HUES48 (cell line): ENCODE data around the gene LARGE2.

Source experiments
- H3K27ac ChIP-seq: one replicate; pipeline ENCODE4 v1.7.0; 2013; ENCODE audit warnings: low read depth, low read length, inconsistent platforms
- H3K27me3 ChIP-seq: 2 replicates; pipeline ENCODE4 v1.6.1; 2013; ENCODE audit warnings: mild to moderate bottlenecking, low read length; ENCODE audit not compliant: control insufficient read depth, insufficient read depth
- H3K36me3 ChIP-seq: 2 replicates; pipeline ENCODE4 v1.6.1; 2013; ENCODE audit warnings: low read length; ENCODE audit not compliant: control insufficient read depth, insufficient read depth
- H3K4me1 ChIP-seq: 2 replicates; pipeline ENCODE4 v1.6.1; 2013; ENCODE audit warnings: mild to moderate bottlenecking, low read length; ENCODE audit not compliant: control insufficient read depth, insufficient read depth
- H3K4me3 ChIP-seq: 2 replicates; pipeline ENCODE4 v1.5.1; 2013; ENCODE audit warnings: mild to moderate bottlenecking, low read depth, low read length
- H3K9ac ChIP-seq: 2 replicates; pipeline ENCODE4 v1.6.1; 2013; ENCODE audit warnings: mild to moderate bottlenecking, low read depth, low read length, moderate library complexity
- H3K9me3 ChIP-seq: 2 replicates; pipeline ENCODE4 v1.6.1; 2013; ENCODE audit warnings: low read length; ENCODE audit not compliant: control insufficient read depth, insufficient read depth

The LARGE2 gene

DNA sequence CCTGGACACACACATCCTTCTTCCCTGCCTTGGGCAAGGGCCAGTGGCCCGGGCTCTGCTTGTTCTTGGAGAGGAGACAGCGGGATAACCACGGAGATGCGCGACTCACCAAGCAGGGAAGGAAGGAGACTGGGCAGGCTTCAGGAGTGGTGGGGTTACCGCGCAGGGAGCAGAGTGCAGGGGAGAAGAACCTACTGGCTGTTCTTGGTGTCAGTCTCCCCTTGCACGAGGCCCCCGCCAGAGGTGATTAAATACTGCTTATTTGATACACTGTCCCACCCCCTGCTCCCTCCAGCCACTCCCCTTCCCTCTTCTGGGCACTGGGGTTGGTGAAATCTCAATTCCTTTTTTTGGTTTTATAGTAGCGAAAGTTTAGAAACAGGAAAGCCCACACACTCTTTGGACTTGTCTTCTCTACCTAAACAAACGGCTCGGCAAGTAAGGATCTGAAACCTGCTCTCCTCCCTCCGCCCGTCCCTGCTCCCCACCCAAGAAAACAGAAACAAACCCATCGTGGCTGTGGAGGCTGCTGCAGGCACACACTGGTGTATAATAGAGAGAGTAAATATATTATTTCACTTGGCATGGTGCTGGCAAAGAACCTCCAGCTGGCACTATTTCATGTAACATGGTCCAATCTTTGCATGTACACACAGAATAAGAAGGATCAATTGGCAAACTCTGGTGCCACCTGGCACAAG is 10.8 kb downstream of the LARGE2 start:
- H3K36me3 ChIP-seq = peaks cover 58% of the 10 kb centered on the region
- H3K27me3 ChIP-seq = no peaks in the 10 kb centered on the region
- no peaks in the 10 kb centered on the region for H3K4me1 ChIP-seq
- H3K27ac ChIP-seq = no peak overlapping the region
- no peak overlapping the region for H3K9ac ChIP-seq
- no peak overlapping the region for H3K4me3 ChIP-seq
- H3K9me3 ChIP-seq = no peaks in the 10 kb centered on the region

GRCh38 chr11:45933846-45934579 is 11.6 kb downstream of the LARGE2 start:
- Histone ChIP-seq H3K36me3 (peaks cover 52% of the 10 kb centered on the region), H3K27ac (peak overlapping the region; percentile 40), H3K9me3 (no peaks in the 10 kb centered on the region), H3K27me3 (no peaks in the 10 kb centered on the region), H3K4me3 (no peak overlapping the region), H3K4me1 (no peaks in the 10 kb centered on the region), H3K9ac (no peak overlapping the region)

DNA sequence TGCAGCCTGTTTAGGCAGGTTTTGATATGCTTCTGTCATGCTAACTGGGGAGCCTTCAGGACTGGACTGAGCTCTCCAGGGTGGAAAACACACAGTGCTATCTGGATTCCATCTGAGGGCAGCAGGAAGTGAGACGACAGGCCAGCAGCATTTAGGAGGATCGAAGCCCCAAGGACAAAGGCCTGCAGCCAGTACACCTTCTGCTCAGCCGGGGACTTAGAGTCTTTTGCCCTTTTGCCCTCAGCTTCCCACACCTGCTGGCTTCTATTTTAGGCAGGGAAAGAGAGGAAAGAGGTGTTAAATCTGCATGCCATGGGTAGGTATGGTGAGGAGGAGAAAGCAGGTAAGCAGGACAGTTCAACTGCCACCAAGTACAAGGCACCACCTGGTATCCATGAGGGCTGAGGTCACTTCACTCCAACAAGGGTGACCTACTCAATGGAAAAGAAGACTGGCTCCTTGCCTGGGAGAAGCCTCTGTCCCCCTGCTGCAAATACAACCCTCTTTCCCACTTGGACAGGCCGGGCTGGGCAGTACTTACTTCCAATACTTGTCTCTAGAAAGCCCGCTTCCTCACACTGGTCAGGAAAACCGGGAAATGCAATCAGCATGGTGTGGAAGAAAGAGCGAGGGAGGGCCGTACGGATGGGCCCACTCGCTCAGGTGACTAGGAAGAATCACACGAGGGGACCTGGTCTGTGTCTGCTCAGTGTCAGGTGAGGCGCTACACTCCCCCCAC is 12.3 kb downstream of the LARGE2 start:
- Histone ChIP-seq H3K27me3 (no peaks in the 10 kb centered on the region), H3K4me1 (no peaks in the 10 kb centered on the region), H3K4me3 (no peak overlapping the region), H3K9ac (no peak overlapping the region), H3K36me3 (peaks cover 52% of the 10 kb centered on the region), H3K27ac (peak overlapping the region; percentile 7), H3K9me3 (no peaks in the 10 kb centered on the region)

DNA sequence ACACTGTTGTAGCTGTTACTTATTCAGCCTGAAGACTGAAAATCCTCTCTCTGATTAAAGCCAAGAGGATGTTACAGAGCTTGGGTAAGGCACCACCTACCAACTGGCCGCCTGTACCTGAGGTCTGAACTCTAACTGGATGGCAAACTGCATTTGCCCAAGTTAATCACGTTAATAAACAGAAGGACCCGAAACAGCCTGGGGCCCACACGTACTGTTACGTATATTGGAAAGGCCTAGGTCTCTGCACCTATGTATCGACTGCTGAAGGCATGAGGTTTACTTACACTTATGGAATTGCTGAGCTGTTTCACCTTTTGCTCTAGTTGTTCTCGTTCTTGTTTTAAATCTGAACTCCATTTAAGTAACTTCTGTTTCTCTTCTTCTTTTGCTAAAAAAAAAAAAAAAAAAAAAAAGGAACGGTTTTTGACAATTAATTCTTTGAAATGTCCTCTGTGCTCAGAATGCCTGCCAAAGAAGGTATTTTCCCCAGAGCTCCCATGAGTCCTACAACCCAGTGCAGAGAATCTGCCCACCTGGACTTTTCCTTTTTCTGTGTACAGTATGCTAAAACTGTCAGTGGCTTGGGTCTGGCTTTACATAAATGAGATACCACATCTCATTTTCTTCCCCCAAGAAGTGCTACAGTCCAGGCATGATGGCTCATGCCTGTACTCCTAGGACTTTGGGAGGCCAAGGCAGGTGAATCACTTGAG is 13.1 kb downstream of the LARGE2 start:
- Histone ChIP-seq H3K27me3 (no peaks in the 10 kb centered on the region), H3K9me3 (no peaks in the 10 kb centered on the region), H3K4me3 (no peak overlapping the region), H3K36me3 (peaks cover 52% of the 10 kb centered on the region), H3K27ac (peak overlapping the region; percentile 7), H3K4me1 (no peaks in the 10 kb centered on the region), H3K9ac (no peak overlapping the region)

DNA sequence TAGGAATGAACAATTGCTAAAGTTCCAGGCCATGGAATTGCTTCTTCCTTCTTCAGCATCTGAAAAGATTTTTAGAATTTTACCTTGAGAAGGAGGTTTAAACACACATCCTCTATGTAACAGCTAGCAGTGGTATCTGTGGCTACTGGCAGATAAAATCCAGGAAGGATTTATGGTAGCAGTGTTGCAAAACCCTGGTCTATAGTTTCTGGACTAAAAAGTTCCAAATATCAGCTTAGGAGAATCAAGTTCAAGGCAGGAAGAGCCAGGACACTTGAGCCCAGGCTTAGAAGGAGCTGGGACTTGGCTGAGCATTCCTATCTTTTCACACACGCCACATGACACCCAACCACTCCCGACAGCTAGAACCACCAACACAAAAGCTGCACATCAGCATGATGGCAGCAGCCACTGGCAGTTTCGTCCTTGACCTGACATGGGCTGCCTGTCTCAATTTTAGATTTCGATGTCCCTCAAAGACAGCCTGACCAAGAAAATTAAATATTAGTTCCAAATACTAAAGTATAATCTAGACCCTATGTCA is 14.1 kb downstream of the LARGE2 start:
- H3K27ac ChIP-seq = no peak overlapping the region
- H3K4me1 ChIP-seq = no peaks in the 10 kb centered on the region
- no peaks in the 10 kb centered on the region for H3K27me3 ChIP-seq
- no peak overlapping the region for H3K9ac ChIP-seq
- peaks cover 46% of the 10 kb centered on the region for H3K36me3 ChIP-seq
- H3K4me3 ChIP-seq = no peak overlapping the region
- H3K9me3 ChIP-seq = no peaks in the 10 kb centered on the region

DNA sequence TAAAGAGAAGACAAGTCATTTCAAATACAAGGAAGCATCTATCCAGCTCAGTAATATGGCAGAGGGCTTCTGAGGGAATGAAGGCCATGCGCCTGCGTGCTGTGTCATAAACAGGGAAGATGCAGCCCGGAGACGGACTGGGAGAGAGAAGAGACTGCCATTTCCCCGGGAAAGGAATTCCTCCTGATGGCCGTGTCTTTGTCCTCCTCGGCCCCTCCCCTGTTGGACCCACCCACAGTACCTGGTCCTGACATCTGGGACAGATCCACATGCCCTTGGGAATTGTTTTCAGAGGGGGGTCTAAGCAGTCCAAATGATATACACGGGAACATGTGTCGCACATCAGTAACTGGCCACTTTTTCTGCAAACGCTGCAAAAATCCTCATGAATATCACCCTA is 15.5 kb downstream of the LARGE2 start:
- Histone ChIP-seq H3K27me3 (no peaks in the 10 kb centered on the region), H3K4me3 (no peak overlapping the region), H3K9me3 (no peaks in the 10 kb centered on the region), H3K9ac (no peak overlapping the region), H3K4me1 (no peaks in the 10 kb centered on the region), H3K36me3 (peaks cover 37% of the 10 kb centered on the region), H3K27ac (no peak overlapping the region)

DNA sequence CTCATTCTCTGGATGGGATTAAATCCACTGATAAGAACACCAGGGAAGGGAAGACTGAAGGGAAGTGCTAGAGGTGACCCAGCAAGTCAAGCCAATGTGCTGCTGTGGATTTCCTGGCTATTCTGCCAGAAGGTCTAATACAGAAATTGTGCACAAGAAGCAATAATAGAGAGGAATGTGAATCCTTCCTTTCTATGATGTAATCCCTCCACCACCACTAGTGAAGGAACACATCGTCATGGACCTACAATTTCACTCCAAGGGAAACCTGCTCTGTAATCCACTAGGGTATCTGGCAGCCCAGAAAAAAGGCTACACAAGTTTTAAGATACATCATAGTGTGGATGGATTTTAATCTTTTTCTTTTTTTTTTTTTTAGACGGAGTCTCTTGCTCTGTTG is 17.4 kb downstream of the LARGE2 start:
- H3K4me3 ChIP-seq = no peak overlapping the region
- H3K9ac ChIP-seq = no peak overlapping the region
- H3K4me1 ChIP-seq = no peaks in the 10 kb centered on the region
- H3K27ac ChIP-seq = no peak overlapping the region
- peaks cover 25% of the 10 kb centered on the region for H3K36me3 ChIP-seq
- H3K9me3 ChIP-seq = no peaks in the 10 kb centered on the region
- no peaks in the 10 kb centered on the region for H3K27me3 ChIP-seq

GRCh38 chr11:45941285-45941684 is 18.8 kb downstream of the LARGE2 start:
- Histone ChIP-seq H3K4me1 (no peaks in the 10 kb centered on the region), H3K36me3 (peaks cover 21% of the 10 kb centered on the region), H3K9ac (no peak overlapping the region), H3K4me3 (no peak overlapping the region), H3K27me3 (no peaks in the 10 kb centered on the region), H3K27ac (no peak overlapping the region), H3K9me3 (no peaks in the 10 kb centered on the region)

DNA sequence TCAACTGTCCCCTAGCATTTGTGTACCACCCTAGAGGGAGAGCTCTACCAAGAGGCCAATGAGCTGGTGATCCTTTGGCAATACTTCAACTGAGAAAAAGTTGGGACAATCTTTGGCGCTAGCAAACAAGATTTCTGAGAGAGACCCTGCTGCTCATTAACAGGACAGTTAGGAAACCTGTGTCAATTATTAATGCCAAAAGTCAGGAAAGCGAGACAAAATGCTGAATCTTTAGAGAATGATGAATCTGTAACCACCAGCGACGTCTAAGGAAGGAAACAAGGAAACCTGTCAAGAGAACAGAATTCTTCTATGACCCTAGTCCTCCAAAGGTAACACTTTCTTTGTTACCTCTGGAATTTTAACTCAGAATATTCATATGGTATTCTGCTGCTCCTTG is 19.9 kb downstream of the LARGE2 start:
- peaks cover 29% of the 10 kb centered on the region for H3K36me3 ChIP-seq
- H3K4me1 ChIP-seq = no peaks in the 10 kb centered on the region
- no peak overlapping the region for H3K9ac ChIP-seq
- no peaks in the 10 kb centered on the region for H3K9me3 ChIP-seq
- no peaks in the 10 kb centered on the region for H3K27me3 ChIP-seq
- no peak overlapping the region for H3K27ac ChIP-seq
- H3K4me3 ChIP-seq = no peak overlapping the region

DNA sequence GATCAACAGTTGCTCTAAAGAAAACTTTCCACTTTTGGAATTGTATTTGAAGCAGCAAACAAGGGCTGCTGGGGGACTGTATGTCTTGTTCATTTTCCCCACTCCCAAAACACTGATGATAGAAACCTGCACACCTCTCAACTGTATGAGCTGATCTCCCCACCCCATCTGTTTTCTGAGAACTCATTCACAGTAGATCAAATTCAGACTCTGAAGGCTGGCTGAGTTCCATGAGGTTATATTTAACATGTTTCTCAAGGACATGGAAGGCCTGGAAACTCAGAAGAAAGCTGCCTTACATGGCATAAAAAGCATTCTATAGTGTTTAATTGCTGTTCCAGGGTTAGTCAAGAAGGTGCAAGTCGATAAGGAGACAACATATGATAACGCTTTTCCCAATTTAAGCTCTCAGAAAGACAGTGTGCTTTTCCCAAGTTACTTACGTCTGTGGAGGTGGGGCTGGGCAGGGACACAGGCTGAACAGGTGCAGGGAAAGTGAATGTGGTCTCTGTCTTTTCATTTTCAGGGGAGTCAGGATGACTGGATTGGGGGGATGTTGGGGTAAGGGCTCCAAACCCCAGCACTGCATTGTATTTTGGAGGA is 23.0 kb downstream of the LARGE2 start:
- Histone ChIP-seq H3K4me3 (no peak overlapping the region), H3K36me3 (peaks cover 47% of the 10 kb centered on the region), H3K9ac (no peak overlapping the region), H3K27ac (no peak overlapping the region), H3K9me3 (no peaks in the 10 kb centered on the region), H3K27me3 (no peaks in the 10 kb centered on the region), H3K4me1 (no peaks in the 10 kb centered on the region)
